K562 (cell line): ENCODE measurements around the gene LENG8. TPM values are rescaled to one million over a fixed set of nuclear protein-coding genes. Genes with fewer than 3 reads are reported as not detected.

ENCODE experiments used
- ATAC-seq: fragments of 200-7000 bp; cut with Tn5 transposase; 3 replicates; pipeline ENCODE4 v1.9.1; 2020; ENCODE audit warnings: moderate library complexity
- BruUV-seq: library from RNA; stranded (reverse); fragments of 400-500 nt; replicated peaks from 2 replicates; lab custom pipeline; 2021; lab: Mats Ljungman, UMichigan
- CTCF ChIA-PET: fragments of 300-600 bp; formaldehyde crosslinking; extraction: SDS; loops from one replicate; lab custom pipeline; 2021; ENCODE audit warnings: low intra/inter-chr PET ratio; lab: Yijun Ruan, JAX
- POLR2A ChIA-PET: fragments of 300-600, 350-650 bp; sonication (Branson Sonifier 250); formaldehyde crosslinking; extraction: SDS; loops from one replicate; lab custom pipeline; 2021; ENCODE audit warnings: antibody characterized with exemption, inconsistent platforms; lab: Yijun Ruan, JAX
- DNase-seq, 4 experiments: peaks; one replicate each; pipeline versions ENCODE4 v3.0.0 to v3.0.0-alpha.2; 2011 to 2018; ENCODE audit warnings: low spot score in 3 of 4, mixed read lengths in 3 of 4; ENCODE audit errors: extremely low read depth in 1 of 4
- FAIRE-seq: peaks from 2 replicates; lab custom pipeline; 2011; peaks lifted over from hg19 to GRCh38; lab: Jason Lieb, UNC
- H2AFZ ChIP-seq: 2 replicates; pipeline ENCODE4 v1.6.0; 2011; ENCODE audit warnings: low read depth, low read length, control low read depth, inconsistent platforms
- H3K27ac ChIP-seq: fragments of 200-600 bp; 3 replicates; pipeline ENCODE4 v1.8.0; 2011; ENCODE audit warnings: low read depth, mild to moderate bottlenecking, control low read depth, inconsistent platforms, low read length, moderate library complexity, mixed read lengths; ENCODE audit errors: extremely low read depth
- H3K27me3 ChIP-seq, 2 experiments: fragments of 300-600 bp in 1 of 2; 2 replicates in 1 of 2; 3 replicates in 1 of 2; pipeline versions ENCODE4 v1.6.0 to v1.8.0; 2011; ENCODE audit warnings: inconsistent platforms in 2 of 2, low read length in 2 of 2, mild to moderate bottlenecking in 1 of 2, mixed read lengths in 1 of 2, moderate library complexity in 1 of 2; ENCODE audit not compliant: control insufficient read depth in 2 of 2, insufficient read depth in 2 of 2
- H3K36me3 ChIP-seq: fragments of 300-600 bp; 3 replicates; pipeline ENCODE4 v1.8.0; 2011; ENCODE audit warnings: mild to moderate bottlenecking, low read length, inconsistent platforms; ENCODE audit not compliant: control insufficient read depth, insufficient read depth
- H3K4me1 ChIP-seq, 2 experiments: fragments of 200-600 bp in 1 of 2; replicated peaks in 1 of 2; 2 replicates in 1 of 2; 3 replicates in 1 of 2; pipeline versions ENCODE4 v1.5.1 to v1.8.0; 2011; ENCODE audit warnings: inconsistent platforms in 2 of 2, low read length in 2 of 2, mild to moderate bottlenecking in 1 of 2, mixed read lengths in 1 of 2, moderate library complexity in 1 of 2; ENCODE audit not compliant: control insufficient read depth in 2 of 2, insufficient read depth in 2 of 2
- H3K4me2 ChIP-seq: 2 replicates; pipeline ENCODE4 v1.6.1; 2011; ENCODE audit warnings: low read length, control low read depth, inconsistent platforms, mixed read lengths; ENCODE audit not compliant: insufficient read depth
- H3K4me3 ChIP-seq: fragments of 200-600 bp; sonication (generic), shearing (Covaris generic); 2 replicates; pipeline ENCODE4 v1.5.1; 2016; ENCODE audit warnings: control low read depth, inconsistent platforms
- H3K79me2 ChIP-seq: fragments of 200-600 bp; 3 replicates; pipeline ENCODE4 v1.8.0; 2011; ENCODE audit warnings: low read length, inconsistent platforms; ENCODE audit not compliant: control insufficient read depth, insufficient read depth
- H3K9ac ChIP-seq, 2 experiments: 2 replicates each; pipeline versions ENCODE4 v1.6.0 to v1.6.1; 2011; ENCODE audit warnings: low read depth in 2 of 2, low read length in 2 of 2, control low read depth in 1 of 2, inconsistent platforms in 1 of 2, mild to moderate bottlenecking in 1 of 2, mixed read lengths in 1 of 2; ENCODE audit not compliant: insufficient read depth in 1 of 2
- H3K9me1 ChIP-seq: one replicate; pipeline ENCODE4 v1.6.0; 2011; ENCODE audit warnings: inconsistent platforms, mild to moderate bottlenecking, low read length, moderate library complexity; ENCODE audit not compliant: control insufficient read depth, insufficient read depth
- H3K9me3 ChIP-seq: replicated peaks from 2 replicates; pipeline ENCODE4 v1.5.1; 2011; ENCODE audit warnings: low read depth, low read length, inconsistent platforms; ENCODE audit not compliant: control insufficient read depth, insufficient read depth
- H4K20me1 ChIP-seq: replicated peaks from 2 replicates; pipeline ENCODE4 v1.6.1; 2011; ENCODE audit warnings: low read length, inconsistent platforms, mixed read lengths; ENCODE audit not compliant: control insufficient read depth, insufficient read depth
- CREB5 ChIP-seq: fragments of 250-450 bp; sonication (Bioruptor Pico); IDR thresholded peaks from 2 replicates; pipeline ENCODE4 v1.5.0; 2020; ENCODE audit warnings: mild to moderate bottlenecking
- KDM4B ChIP-seq, 2 experiments: fragments of 450-650 bp in 1 of 2; sonication (generic) in 1 of 2; IDR thresholded peaks; 2 replicates each; pipeline ENCODE4 v1.6.1; 2016 to 2017; ENCODE audit warnings: borderline replicate concordance in 2 of 2, antibody characterized with exemption in 1 of 2, low read depth in 1 of 2, mild to moderate bottlenecking in 1 of 2
- RAD51 ChIP-seq: fragments of 450-650 bp; IDR thresholded peaks from 2 replicates; pipeline ENCODE4 v1.7.1; 2016; ENCODE audit warnings: low read depth, mild to moderate bottlenecking, borderline replicate concordance
- WGBS: fragments of 100-300 bp; shearing (Covaris generic); methylation state at CpG from one replicate; pipeline ENCODE4 v1.1.6; 2016; ENCODE audit warnings: low coverage, mixed read lengths; ENCODE audit not compliant: insufficient coverage; ENCODE audit errors: missing lambda C conversion rate; 5-methylcytosine and 5-hydroxymethylcytosine counted together
- in situ Hi-C: fragments of 300-500 bp; cut with MboI; formaldehyde crosslinking; loops from 4 replicates; pipeline ENCODE4 v1.15.0; 2018; ENCODE audit warnings: inconsistent platforms, mixed read lengths
- intact Hi-C: fragments of 100-400 bp; cut with micrococcal nuclease; formaldehyde crosslinking; loops from 2 replicates; pipeline ENCODE4 v1.14.2; 2022
- polyA plus RNA-seq, 8 experiments: library from polyadenylated mRNA; depleted of rRNA in 4 of 8; stranded (reverse) in 5 of 8; unstranded in 3 of 8; fragments of >200 nt; fragmentation: Nextera tagmentation in 2 of 8; fragmentation: Illumina TruSeq in 1 of 8; extraction: Ambion mirVana in 2 of 8; extraction: Trizol in 1 of 8; gene quantifications; 2 replicates each; pipeline versions ENCODE4 v1.2.1 to v1.2.3, GENCODE V29; 2011 to 2014; ENCODE audit warnings: inconsistent platforms in 1 of 8, missing spikeins in 1 of 8
- total RNA-seq, 7 experiments: library from RNA; depleted of rRNA in 6 of 7; stranded (reverse); fragments of >200 nt in 6 of 7; fragmentation: Illumina TruSeq in 2 of 7; extraction: Trizol in 2 of 7; gene quantifications; 2 replicates each; pipeline versions ENCODE4 v1.2.1 to v1.2.3, GENCODE V29; 2011 to 2021; ENCODE audit warnings: low replicate concordance in 1 of 7

The LENG8 gene
- total and polyA plus RNA-seq, 9 of the 15 experiments (the other 6 are each of a cell fraction or from before 2014, with no cell fraction given), result 0.74 to 146 (median 28.1) TPM

GRCh38 chr19:54485851-54486250 is 36.9 kb downstream of the LENG8 start:
- CTCF ChIA-PET, result no interaction called here
- no peak for FAIRE-seq
- TF ChIP-seq KDM4B (IDR thresholded peaks at IDR 0.05; ENCODE audit: borderline replicate concordance in 2 of 2, low read depth in 1 of 2) (no peak), RAD51 (no peak), CREB5 (no peak)

More at GRCh38 chr19:54485851-54486250, 36.9 kb downstream of the LENG8 start:
- intact Hi-C loops, result no loop called here
- no peak for ATAC-seq
- Histone ChIP-seq H4K20me1 (no peaks in the 10 kb centered on the region; the same call in none of the 2 replicates), H3K79me2 (no peaks in the 10 kb centered on the region), H3K4me3 (no peak overlapping the region), H3K4me2 (no peak overlapping the region), H3K9me3 (no peaks in the 10 kb centered on the region), H3K27ac (no peak overlapping the region), H3K36me3 (no peaks in the 10 kb centered on the region), H3K4me1 (no peaks in the 10 kb centered on the region; a peak in 1 of 5 replicates), H3K9ac (no peak overlapping the region), H3K27me3 (peaks cover 18 to 20% of the 10 kb centered on the region in 2 experiments; a peak in 3 of 5 replicates), H3K9me1 (no peaks in the 10 kb centered on the region), H2AFZ (no peak overlapping the region)
- POLR2A ChIA-PET, result interaction anchor here (0.6 to 0.9 kb wide), 3 partner anchors 12 to 905 kb away, joined by 3 to 4 read pairs (median 3); no protein-coding TSS in a partner anchor
- 37% methylated on average over 5 of the region's 5 CpGs for WGBS
- DNase-seq, result no peak
- BruUV-seq, result no TSS peak
- in situ Hi-C loops, result loop anchor here (10.0 kb wide), 1 partner anchor 189 kb away; no protein-coding TSS in a partner anchor
